HG03064 (cell line): ENCODE data around the gene RPRML.
"Not testable (repeated sequence)": the region's sequence is repeated elsewhere in the genome, so short reads cannot be mapped to it uniquely, and the experiment has no call there.

Experiments used
- ATAC-seq: cut with Tn5 transposase; IDR thresholded peaks from one replicate; pipeline ENCODE4 v1.9.1; 2021; ENCODE audit warnings: low read depth; ENCODE audit not compliant: unreplicated experiment

Gene RPRML

GRCh38 chr17:46979147-46979863, at the start of gene RPRML:
RPRML (minus strand) TSS chr17:46979253; CDS start chr17:46979007, 246 bp downstream.
- ATAC-seq, result no peak

GRCh38 chr17:47016966-47017365, 37.9 kb upstream of the RPRML start:
- ATAC-seq, result not testable (repeated sequence)

GRCh38 chr17:47013341-47013740, 34.3 kb upstream of the RPRML start:
- no peak for ATAC-seq

- no peak for ATAC-seq
Measured at GRCh38 chr17:47012457-47012856, 33.4 kb upstream of the RPRML start.

- no peak for ATAC-seq
Measured at GRCh38 chr17:47009759-47010594, 30.9 kb upstream of the RPRML start.

GRCh38 chr17:47004906-47005305, 25.9 kb upstream of the RPRML start:
- no peak for ATAC-seq

GRCh38 chr17:47003864-47004263, 24.8 kb upstream of the RPRML start:
- not testable (repeated sequence) for ATAC-seq

- no peak for ATAC-seq
Measured at GRCh38 chr17:46995841-46996571, 17.0 kb upstream of the RPRML start.

GRCh38 chr17:46994993-46995392, 15.9 kb upstream of the RPRML start:
- ATAC-seq, result no peak

- ATAC-seq, result no peak
Measured at GRCh38 chr17:46991617-46992016, 12.6 kb upstream of the RPRML start.

- no peak for ATAC-seq
Measured at GRCh38 chr17:46989637-46990431, 10.8 kb upstream of the RPRML start.

- not testable (repeated sequence) for ATAC-seq
Measured at GRCh38 chr17:46987927-46988326, 8.9 kb upstream of the RPRML start.

- no peak for ATAC-seq
Measured at GRCh38 chr17:46986366-46986765, 7.3 kb upstream of the RPRML start.

- no peak for ATAC-seq
Measured at GRCh38 chr17:46984892-46985291, 5.8 kb upstream of the RPRML start.

GRCh38 chr17:46984341-46984740, 5.3 kb upstream of the RPRML start:
- ATAC-seq, result no peak

- no peak for ATAC-seq
Measured at GRCh38 chr17:46983782-46984181, 4.7 kb upstream of the RPRML start.

- no peak for ATAC-seq
Measured at GRCh38 chr17:46982577-46982976, 3.5 kb upstream of the RPRML start.

GRCh38 chr17:46978489-46979146, 435 bp downstream of the RPRML start:
- ATAC-seq, result no peak

GRCh38 chr17:46977750-46978488, 1.1 kb downstream of the RPRML start:
- no peak for ATAC-seq
